ENCODE results near the gene APLP1.

DNA sequence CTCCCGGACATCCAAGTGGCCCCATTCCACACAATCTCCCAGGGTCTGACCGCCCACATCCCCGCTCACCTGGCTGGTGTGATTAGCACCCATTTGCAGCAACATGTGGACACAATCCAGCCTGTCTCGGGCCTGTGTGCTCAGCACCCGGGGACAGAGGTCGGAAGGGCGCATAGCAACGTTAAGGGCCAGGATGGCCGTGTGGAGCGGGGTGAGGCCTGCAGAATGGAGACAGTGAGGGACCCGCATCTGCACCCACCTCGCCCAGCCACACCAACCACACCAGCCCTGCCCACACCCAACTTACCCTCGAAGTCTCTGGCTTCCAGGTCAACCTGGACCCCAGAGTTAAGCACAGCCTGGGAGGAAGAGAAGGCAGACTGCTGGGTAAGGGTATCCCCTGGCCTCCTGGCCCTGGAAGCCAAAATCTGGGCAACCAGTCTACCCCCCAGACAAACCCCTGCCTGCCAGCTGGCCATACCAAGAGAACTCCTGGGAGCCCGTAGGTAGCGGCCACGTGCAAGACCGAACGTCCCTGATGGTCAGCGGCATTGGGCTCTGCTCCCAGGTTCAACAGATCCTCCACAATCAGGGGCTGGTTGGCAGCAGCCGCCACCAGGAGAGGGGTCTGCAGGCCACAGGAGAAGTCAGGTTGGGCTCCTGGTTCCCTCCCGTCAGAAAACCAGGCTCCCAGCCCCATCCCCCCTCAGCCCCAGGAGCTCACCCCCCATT lies 27.7 kb downstream of the APLP1 start:
- TF ChIP-seq POLR2AphosphoS5 (IDR thresholded peaks at IDR 0.05; ENCODE audit: insufficient read depth, low read depth, low read length) = no peak
- TF ChIP-seq, protein P1, sequence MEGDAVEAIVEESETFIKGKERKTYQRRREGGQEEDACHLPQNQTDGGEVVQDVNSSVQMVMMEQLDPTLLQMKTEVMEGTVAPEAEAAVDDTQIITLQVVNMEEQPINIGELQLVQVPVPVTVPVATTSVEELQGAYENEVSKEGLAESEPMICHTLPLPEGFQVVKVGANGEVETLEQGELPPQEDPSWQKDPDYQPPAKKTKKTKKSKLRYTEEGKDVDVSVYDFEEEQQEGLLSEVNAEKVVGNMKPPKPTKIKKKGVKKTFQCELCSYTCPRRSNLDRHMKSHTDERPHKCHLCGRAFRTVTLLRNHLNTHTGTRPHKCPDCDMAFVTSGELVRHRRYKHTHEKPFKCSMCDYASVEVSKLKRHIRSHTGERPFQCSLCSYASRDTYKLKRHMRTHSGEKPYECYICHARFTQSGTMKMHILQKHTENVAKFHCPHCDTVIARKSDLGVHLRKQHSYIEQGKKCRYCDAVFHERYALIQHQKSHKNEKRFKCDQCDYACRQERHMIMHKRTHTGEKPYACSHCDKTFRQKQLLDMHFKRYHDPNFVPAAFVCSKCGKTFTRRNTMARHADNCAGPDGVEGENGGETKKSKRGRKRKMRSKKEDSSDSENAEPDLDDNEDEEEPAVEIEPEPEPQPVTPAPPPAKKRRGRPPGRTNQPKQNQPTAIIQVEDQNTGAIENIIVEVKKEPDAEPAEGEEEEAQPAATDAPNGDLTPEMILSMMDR (IDR thresholded peaks at IDR 0.05; ENCODE audit: extremely low read depth in 1 of 2, insufficient read depth in 1 of 2, low read depth in 1 of 2, low read length in 2 of 2) = no peak
- no peak for TF ChIP-seq GATA2 (IDR thresholded peaks at IDR 0.05; ENCODE audit: insufficient read depth, insufficient read length, low read depth, low read length)
- no peak for TF ChIP-seq POLR2A (IDR thresholded peaks at IDR 0.05; ENCODE audit: low read depth, low read length)
- TF ChIP-seq, protein P2, sequence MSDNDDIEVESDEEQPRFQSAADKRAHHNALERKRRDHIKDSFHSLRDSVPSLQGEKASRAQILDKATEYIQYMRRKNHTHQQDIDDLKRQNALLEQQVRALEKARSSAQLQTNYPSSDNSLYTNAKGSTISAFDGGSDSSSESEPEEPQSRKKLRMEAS (IDR thresholded peaks at IDR 0.05; ENCODE audit: insufficient read depth, insufficient read length) = no peak
- TF ChIP-seq EZH2 (IDR thresholded peaks at IDR 0.05; ENCODE audit: borderline replicate concordance, low read depth, low read length, severe bottlenecking) = no peak
